Vagina (tissue), 2 donors: ENCODE measurements around the gene ZNF518B.

ENCODE experiments used
- POLR2A ChIP-seq, 2 donors: fragments of 450-650 bp; IDR thresholded peaks; one replicate each; pipeline ENCODE4 v1.6.1; 2017; ENCODE audit warnings: antibody characterized with exemption in 2 of 2, mild to moderate bottlenecking in 2 of 2, moderate library complexity in 2 of 2
- POLR2AphosphoS5 ChIP-seq, 2 donors: sonication (generic); formaldehyde crosslinking; IDR thresholded peaks; one replicate each; pipeline ENCODE4 v1.9.0; 2017; ENCODE audit warnings: antibody characterized with exemption in 2 of 2, mild to moderate bottlenecking in 2 of 2, low read depth in 1 of 2; ENCODE audit not compliant: insufficient read depth in 1 of 2
- TF ChIP-seq, protein P1 (sequence below), 3 experiments: fragments of 450-650 bp in 2 of 3; fragments of 200-600 bp in 1 of 3; sonication (generic) in 1 of 3; IDR thresholded peaks; one replicate each; pipeline ENCODE4 v1.5.1; 2017 to 2019; ENCODE audit warnings: antibody characterized with exemption in 3 of 3, mild to moderate bottlenecking in 2 of 3, moderate library complexity in 2 of 3

- TF ChIP-seq, protein P1, sequence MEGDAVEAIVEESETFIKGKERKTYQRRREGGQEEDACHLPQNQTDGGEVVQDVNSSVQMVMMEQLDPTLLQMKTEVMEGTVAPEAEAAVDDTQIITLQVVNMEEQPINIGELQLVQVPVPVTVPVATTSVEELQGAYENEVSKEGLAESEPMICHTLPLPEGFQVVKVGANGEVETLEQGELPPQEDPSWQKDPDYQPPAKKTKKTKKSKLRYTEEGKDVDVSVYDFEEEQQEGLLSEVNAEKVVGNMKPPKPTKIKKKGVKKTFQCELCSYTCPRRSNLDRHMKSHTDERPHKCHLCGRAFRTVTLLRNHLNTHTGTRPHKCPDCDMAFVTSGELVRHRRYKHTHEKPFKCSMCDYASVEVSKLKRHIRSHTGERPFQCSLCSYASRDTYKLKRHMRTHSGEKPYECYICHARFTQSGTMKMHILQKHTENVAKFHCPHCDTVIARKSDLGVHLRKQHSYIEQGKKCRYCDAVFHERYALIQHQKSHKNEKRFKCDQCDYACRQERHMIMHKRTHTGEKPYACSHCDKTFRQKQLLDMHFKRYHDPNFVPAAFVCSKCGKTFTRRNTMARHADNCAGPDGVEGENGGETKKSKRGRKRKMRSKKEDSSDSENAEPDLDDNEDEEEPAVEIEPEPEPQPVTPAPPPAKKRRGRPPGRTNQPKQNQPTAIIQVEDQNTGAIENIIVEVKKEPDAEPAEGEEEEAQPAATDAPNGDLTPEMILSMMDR (IDR thresholded peaks at IDR 0.05), result no peak
- no peak for TF ChIP-seq POLR2A (IDR thresholded peaks at IDR 0.05)
- no peak for TF ChIP-seq POLR2AphosphoS5 (IDR thresholded peaks at IDR 0.05; ENCODE audit: insufficient read depth in 1 of 2, low read depth in 1 of 2)
Measured at GRCh38 chr4:10502717-10503116, 45.5 kb upstream of the ZNF518B start.
